Spinal cord (tissue), 10 donors: ENCODE results near the gene CHN2. TPM values are rescaled to one million over a fixed set of nuclear protein-coding genes. Genes with fewer than 3 reads are reported as not detected.

ENCODE experiments used
- DNase-seq, 6 donors: peaks; one replicate each; pipeline versions ENCODE4 v3.0.0 to v3.0.0-alpha.2; 2013 to 2015; ENCODE audit warnings: low spot score in 6 of 6, low read depth in 4 of 6
- H3K27ac ChIP-seq: one replicate; pipeline ENCODE4 v1.5.1; 2013; ENCODE audit warnings: low read depth, low read length, control low read depth
- H3K27me3 ChIP-seq: one replicate; pipeline ENCODE4 v1.6.1; 2013; ENCODE audit warnings: low read length; ENCODE audit not compliant: control insufficient read depth, insufficient read depth
- H3K36me3 ChIP-seq: one replicate; pipeline ENCODE4 v1.6.1; 2013; ENCODE audit warnings: low read length; ENCODE audit not compliant: control insufficient read depth, insufficient read depth
- H3K4me1 ChIP-seq: one replicate; pipeline ENCODE4 v1.6.1; 2013; ENCODE audit warnings: low read length; ENCODE audit not compliant: control insufficient read depth, insufficient read depth
- H3K4me3 ChIP-seq: one replicate; pipeline ENCODE4 v1.5.1; 2013; ENCODE audit warnings: low read depth, low read length, control low read depth
- H3K9me3 ChIP-seq: one replicate; pipeline ENCODE4 v1.6.1; 2013; ENCODE audit warnings: low read length; ENCODE audit not compliant: control insufficient read depth, insufficient read depth
- WGBS: methylation state at CpG from one replicate; pipeline ENCODE4 v1.1.5; 2013; ENCODE audit warnings: missing lambda C conversion rate; ENCODE audit not compliant: insufficient coverage; 5-methylcytosine and 5-hydroxymethylcytosine counted together
- polyA plus RNA-seq, 2 donors: library from polyadenylated mRNA; unstranded; fragments of 120-200 nt; gene quantifications; one replicate each; pipeline ENCODE4 v1.2.1, GENCODE V29; 2013; ENCODE audit not compliant: insufficient read length in 2 of 2
- total RNA-seq, 2 donors: library from RNA; depleted of rRNA in 1 of 2; stranded (reverse); fragments of 120-200 nt in 1 of 2; fragments of >200 nt in 1 of 2; gene quantifications; one replicate each; pipeline versions ENCODE4 v1.2.3 to v1.2.4, GENCODE V29; 2013 to 2014
- donor health status: healthy.

CHN2 gene
- total and polyA plus RNA-seq, 4 donors = 17.9 to 30.5 (median 21.4) TPM

- H3K9me3 ChIP-seq = no peaks in the 10 kb centered on the region
- DNase-seq = no peak
- no peaks in the 10 kb centered on the region for H3K36me3 ChIP-seq
- 87% methylated on average over 8 of the region's 12 CpGs for WGBS
- H3K27ac ChIP-seq = no peak overlapping the region
- H3K27me3 ChIP-seq = no peaks in the 10 kb centered on the region
- no peak overlapping the region for H3K4me3 ChIP-seq
- no peaks in the 10 kb centered on the region for H3K4me1 ChIP-seq
These were observed 226.7 kb downstream of the CHN2 start for GRCh38 chr7:29421010-29421956.

DNA sequence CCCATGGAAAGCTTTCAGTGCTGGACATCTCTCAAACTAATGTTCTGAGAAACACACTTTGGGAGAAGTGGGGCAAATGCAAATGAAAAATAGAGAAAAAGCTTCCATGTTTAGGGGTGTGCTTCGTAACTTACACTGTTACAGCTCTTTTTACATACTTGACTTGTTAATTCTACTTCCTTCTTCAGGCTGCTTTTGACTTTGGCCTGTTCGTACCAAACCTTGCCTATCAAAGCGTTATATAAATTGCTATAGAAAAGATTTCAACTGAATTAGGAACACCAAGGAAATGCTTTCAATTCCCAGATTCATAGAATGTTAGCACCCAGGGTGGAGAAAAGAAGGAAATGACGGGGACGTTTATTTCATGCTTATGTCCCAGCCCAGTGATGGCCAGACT is 228.3 kb downstream of the CHN2 start:
- no peaks in the 10 kb centered on the region for H3K4me1 ChIP-seq

GRCh38 chr7:29424295-29424983 is 229.9 kb downstream of the CHN2 start:
- no peaks in the 10 kb centered on the region for H3K4me1 ChIP-seq
- WGBS = 89% methylated on average over 5 of the region's 7 CpGs
- DNase-seq = no peak

More for the DNA sequence above, 228.3 kb downstream of the CHN2 start:
- H3K4me3 ChIP-seq = no peak overlapping the region
- H3K27ac ChIP-seq = no peak overlapping the region
- WGBS = 70% methylated on average over 2 of the region's 5 CpGs
- H3K36me3 ChIP-seq = no peaks in the 10 kb centered on the region
- H3K9me3 ChIP-seq = no peaks in the 10 kb centered on the region
- H3K27me3 ChIP-seq = no peaks in the 10 kb centered on the region
- DNase-seq = no peak

GRCh38 chr7:29424984-29425309 is 230.4 kb downstream of the CHN2 start:
- no peak overlapping the region for H3K27ac ChIP-seq
- no peak for DNase-seq
- H3K27me3 ChIP-seq = no peaks in the 10 kb centered on the region
- 100% methylated on average over 1 of the region's 3 CpGs for WGBS
- no peaks in the 10 kb centered on the region for H3K36me3 ChIP-seq
- H3K4me3 ChIP-seq = no peak overlapping the region
- no peaks in the 10 kb centered on the region for H3K4me1 ChIP-seq
- H3K9me3 ChIP-seq = no peaks in the 10 kb centered on the region

More at GRCh38 chr7:29424295-29424983, 229.9 kb downstream of the CHN2 start:
- Histone ChIP-seq H3K9me3 (no peaks in the 10 kb centered on the region), H3K27ac (no peak overlapping the region), H3K4me3 (no peak overlapping the region), H3K27me3 (no peaks in the 10 kb centered on the region), H3K36me3 (no peaks in the 10 kb centered on the region)

DNA sequence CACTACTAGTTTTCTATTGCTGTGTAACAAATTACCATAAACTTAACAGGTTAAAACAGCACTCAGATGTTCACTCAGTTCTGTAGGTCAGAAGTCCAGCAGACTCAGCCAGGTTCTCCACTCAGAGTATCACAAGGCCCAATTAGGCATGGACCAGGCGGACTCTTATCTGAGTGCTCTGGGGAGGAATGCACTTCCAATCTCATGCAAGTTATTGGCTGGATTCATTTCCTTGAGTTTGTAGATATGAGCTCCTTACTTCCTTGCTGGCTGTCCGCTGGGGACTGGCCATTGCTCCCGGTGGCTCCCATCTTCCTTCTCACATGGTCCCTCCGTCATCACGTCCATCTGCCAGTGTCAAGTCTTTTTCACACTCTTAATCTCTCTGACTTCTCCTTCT is 232.0 kb downstream of the CHN2 start:
- Histone ChIP-seq H3K36me3 (no peaks in the 10 kb centered on the region), H3K27me3 (no peaks in the 10 kb centered on the region), H3K27ac (no peak overlapping the region), H3K4me3 (no peak overlapping the region), H3K4me1 (no peaks in the 10 kb centered on the region), H3K9me3 (no peaks in the 10 kb centered on the region)
- no peak for DNase-seq
- WGBS = 100% methylated on average over 3 of the region's 5 CpGs

GRCh38 chr7:29429401-29429800 is 234.8 kb downstream of the CHN2 start:
- Histone ChIP-seq H3K4me1 (no peaks in the 10 kb centered on the region), H3K27me3 (no peaks in the 10 kb centered on the region), H3K9me3 (no peaks in the 10 kb centered on the region), H3K36me3 (no peaks in the 10 kb centered on the region), H3K4me3 (no peak overlapping the region), H3K27ac (no peak overlapping the region)
- DNase-seq = no peak
- WGBS = no CpG with 5 or more reads among the region's 1 CpG

- H3K27me3 ChIP-seq = no peaks in the 10 kb centered on the region
- no peaks in the 10 kb centered on the region for H3K9me3 ChIP-seq
- no peak overlapping the region for H3K4me3 ChIP-seq
- no peaks in the 10 kb centered on the region for H3K4me1 ChIP-seq
- no peak overlapping the region for H3K27ac ChIP-seq
- H3K36me3 ChIP-seq = no peaks in the 10 kb centered on the region
- no peak for DNase-seq
- WGBS = 91% methylated on average over 6 of the region's 8 CpGs
These were observed 235.8 kb downstream of the CHN2 start for GRCh38 chr7:29430279-29430949.

DNA sequence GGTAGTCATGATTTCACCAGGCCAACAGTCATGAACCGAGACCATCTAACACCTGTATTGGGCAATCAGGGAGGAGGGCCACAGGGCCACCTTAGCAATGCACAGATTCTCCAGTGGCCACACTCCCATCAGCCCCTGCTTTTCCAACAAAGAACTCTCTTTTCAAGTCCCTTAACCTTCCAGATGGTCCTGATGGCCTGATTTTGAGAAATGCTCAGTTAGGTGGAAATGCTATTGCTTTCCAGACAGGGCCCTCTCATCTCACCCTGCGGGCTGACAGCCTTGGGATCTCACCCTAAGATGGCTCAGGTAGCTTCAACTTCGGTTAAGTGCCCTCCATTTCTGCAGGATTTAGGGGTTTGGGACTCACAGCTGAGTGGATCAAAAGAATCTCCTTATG is 237.1 kb downstream of the CHN2 start:
- no peaks in the 10 kb centered on the region for H3K36me3 ChIP-seq
- DNase-seq = no peak
- no peaks in the 10 kb centered on the region for H3K4me1 ChIP-seq
- H3K9me3 ChIP-seq = no peaks in the 10 kb centered on the region
- WGBS = 80% methylated on average over 2 of the region's 3 CpGs
- no peak overlapping the region for H3K27ac ChIP-seq
- no peak overlapping the region for H3K4me3 ChIP-seq
- H3K27me3 ChIP-seq = no peaks in the 10 kb centered on the region

- 85% methylated on average over 5 of the region's 7 CpGs for WGBS
- Histone ChIP-seq H3K4me1 (no peaks in the 10 kb centered on the region), H3K27ac (no peak overlapping the region), H3K4me3 (no peak overlapping the region), H3K27me3 (no peaks in the 10 kb centered on the region), H3K36me3 (no peaks in the 10 kb centered on the region), H3K9me3 (no peaks in the 10 kb centered on the region)
- DNase-seq = no peak
These were observed 238.1 kb downstream of the CHN2 start for GRCh38 chr7:29432721-29433120.
